ENCODE data around the gene COL4A2.
"Not testable (repeated sequence)": the region's sequence is repeated elsewhere in the genome, so short reads cannot be mapped to it uniquely, and the experiment has no call there.

The COL4A2 gene

GRCh38 chr13:110524541-110525257 is 217.6 kb downstream of the COL4A2 start:
- DNase-seq = no peak

GRCh38 chr13:110525328-110526319 is 218.5 kb downstream of the COL4A2 start:
- DNase-seq = no peak

DNA sequence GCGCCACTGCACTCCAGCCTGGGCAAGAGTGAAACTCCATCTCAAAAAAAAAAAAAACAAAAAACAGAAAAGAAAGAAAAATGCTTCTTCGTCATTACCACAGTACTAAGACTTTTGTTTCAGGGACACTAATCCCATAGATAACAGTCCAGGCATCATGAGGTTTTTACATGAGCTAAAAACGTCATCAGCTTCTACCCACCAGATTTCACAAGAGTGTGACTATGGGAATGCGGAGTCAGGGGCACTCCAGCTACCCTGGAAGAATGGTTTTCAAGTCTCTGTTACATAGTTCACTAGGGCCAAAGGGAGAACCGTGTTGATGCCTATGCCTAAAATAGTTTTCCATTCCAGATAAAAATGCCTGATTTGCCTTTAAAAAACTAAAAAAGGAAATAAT is 221.3 kb downstream of the COL4A2 start:
- no peak for DNase-seq

DNA sequence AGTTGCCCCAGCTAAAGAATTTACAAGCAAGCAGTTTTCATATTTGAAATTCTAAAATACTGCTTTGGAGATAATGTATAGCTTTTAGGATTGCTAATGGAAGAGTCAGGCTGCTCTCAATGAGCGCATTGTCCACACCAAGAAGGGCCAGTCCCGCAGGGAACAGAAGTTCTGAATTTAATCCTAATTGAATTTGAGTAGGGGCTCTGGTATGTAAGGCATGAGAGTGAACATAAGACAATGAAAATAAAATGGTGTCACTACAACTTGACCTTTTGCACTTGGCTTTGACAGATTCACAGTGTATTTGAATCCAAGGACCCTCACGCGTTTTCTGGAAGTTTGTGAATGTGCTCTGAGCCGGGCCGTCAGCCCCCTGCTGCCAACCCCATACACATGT is 221.8 kb downstream of the COL4A2 start:
- no peak for DNase-seq

DNA sequence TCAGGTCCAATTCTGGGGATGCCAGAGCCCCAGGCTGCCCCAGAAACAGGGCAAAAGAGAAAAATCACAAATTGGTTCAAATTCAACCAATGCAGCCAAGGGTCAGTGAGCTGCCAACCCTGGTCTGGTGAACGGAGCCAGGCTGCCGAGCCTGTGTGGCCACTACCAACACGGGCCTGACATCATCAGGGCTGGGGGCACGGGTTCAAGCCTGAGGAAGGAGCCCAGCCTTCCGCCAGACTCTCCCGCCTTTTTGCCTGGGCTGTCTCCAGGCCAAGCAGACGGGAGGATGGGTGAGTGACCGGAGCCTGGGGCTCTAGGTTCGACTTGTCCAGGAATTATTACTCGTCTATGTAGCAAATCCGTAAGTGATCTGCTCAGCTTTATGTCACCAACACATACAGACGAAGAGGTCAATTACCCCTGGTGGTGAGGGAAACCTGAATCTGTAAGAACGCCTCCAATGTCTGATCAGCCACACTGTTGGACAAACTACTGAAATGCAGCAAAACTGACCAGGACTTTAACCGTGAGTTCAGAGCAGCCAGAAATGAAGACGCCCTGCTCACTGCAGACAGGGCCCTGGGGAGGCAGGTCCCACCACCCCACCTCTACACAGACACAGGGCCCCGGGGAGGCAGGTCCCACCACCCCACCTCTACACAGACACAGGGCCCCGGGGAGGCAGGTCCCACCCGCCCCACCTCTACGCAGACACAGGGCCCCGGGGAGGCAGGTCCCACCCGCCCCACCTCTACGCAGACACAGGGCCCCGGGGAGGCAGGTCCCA is 222.6 kb downstream of the COL4A2 start:
- no peak for DNase-seq

DNA sequence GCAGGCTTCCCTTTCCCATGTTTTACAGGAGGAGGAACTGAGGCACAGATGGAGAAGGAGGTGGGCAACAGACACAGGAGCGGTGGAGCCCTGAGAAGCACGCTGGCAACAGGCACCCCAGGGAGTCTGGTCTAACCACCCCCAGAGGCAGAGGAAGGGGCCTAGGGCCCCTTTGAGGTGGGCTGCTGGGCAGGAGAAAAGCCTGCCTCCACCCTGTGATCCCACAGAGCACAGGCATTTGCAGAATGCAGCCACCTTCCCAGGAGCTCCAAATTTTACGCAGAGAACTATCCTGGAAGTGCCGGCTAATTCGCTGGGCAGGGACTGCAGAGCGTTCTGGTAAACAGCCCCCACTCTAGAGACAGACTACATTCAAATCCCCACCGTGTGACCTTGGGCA is 224.0 kb downstream of the COL4A2 start:
- no peak for DNase-seq

GRCh38 chr13:110531671-110532083 is 224.6 kb downstream of the COL4A2 start:
- no peak for DNase-seq

DNA sequence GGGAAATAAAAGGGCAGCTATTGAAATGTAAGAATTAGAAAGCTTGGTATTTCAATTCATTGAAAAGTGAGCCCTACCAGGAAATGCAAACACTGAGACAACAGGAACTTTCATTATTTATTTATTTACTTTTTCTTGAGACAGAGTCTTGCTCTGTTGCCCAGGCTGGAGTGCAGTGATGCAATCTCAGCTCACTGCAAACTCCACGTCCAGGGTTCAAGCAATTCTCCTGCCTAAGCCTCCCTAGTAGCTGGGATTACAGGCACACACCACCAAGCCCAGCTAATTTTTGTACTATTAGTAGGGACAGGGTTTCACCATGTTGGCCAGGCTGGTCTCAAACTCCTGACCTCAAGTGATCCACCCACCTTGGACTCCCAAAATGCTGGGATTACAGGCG is 225.2 kb downstream of the COL4A2 start:
- not testable (repeated sequence) for DNase-seq

DNA sequence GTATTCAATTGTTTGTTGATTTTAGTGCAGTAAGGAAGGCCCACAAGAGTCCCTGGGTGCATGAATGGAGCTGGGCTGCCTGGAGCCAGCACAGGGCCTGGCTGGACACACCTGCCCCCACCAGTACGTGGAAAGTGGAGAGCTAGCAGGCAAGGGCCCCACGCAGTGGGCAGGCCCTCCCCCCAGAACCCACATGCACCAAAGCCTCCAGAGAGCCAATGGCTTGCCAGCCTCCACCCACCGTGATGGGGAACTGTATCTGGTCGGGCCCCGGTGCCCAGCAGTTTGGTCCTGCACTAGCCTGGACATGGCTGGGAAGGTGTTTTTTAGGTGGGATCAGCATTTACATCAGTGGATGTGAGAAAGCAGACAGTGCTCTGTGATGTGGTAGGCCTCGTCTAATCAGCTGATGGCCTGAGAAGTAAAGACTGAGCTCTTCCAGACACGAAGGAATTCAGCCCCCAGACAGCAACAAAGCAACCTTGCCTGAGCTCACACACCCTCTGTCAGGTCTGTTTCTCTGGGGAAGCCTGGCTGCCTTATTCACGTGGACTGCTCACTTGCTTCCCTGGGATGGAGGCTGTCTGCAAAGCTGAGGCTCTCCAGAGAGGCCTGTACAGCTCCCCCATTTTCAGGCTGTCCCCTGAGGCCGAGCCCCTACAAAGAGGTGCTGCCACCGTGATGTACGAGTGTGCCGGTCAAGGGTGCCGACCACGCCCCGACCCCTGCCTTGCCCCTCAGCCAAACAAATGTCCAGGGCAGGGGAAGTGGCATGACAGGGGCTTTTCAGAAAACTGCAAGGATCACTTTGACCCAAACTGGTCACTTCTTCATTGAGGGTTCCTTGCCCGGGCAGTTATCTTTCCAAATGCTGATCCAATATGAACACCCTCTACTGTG is 226.9 kb downstream of the COL4A2 start:
- DNase-seq = no peak

- no peak for DNase-seq
These were observed 228.4 kb downstream of the COL4A2 start for GRCh38 chr13:110535526-110535925.

- DNase-seq = no peak
These were observed 229.1 kb downstream of the COL4A2 start for GRCh38 chr13:110536006-110536693.

DNA sequence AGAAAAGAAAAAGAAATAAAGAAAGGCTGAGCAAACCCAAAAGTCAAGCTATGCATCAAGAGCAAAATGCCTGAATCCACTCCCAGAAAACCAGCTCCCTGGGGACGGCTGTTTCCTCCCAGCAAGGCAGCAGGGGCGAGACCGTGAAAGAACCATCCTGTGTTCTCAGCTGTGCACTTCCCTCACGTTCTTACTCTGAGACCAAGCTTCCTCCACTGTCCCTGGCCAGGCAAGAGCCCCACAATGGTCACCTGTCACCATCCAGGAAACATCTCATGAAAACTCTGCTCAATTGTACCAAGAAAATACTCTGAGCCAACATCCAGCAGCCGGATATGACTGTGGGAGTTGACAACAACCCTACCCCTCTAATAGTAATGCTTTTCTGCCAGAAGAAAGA is 231.5 kb downstream of the COL4A2 start:
- DNase-seq = no peak

GRCh38 chr13:110539894-110540293 is 232.8 kb downstream of the COL4A2 start:
- DNase-seq = no peak

GRCh38 chr13:110540871-110541525 is 233.9 kb downstream of the COL4A2 start:
- no peak for DNase-seq

- DNase-seq = no peak
These were observed 234.4 kb downstream of the COL4A2 start for GRCh38 chr13:110541526-110541920.

DNA sequence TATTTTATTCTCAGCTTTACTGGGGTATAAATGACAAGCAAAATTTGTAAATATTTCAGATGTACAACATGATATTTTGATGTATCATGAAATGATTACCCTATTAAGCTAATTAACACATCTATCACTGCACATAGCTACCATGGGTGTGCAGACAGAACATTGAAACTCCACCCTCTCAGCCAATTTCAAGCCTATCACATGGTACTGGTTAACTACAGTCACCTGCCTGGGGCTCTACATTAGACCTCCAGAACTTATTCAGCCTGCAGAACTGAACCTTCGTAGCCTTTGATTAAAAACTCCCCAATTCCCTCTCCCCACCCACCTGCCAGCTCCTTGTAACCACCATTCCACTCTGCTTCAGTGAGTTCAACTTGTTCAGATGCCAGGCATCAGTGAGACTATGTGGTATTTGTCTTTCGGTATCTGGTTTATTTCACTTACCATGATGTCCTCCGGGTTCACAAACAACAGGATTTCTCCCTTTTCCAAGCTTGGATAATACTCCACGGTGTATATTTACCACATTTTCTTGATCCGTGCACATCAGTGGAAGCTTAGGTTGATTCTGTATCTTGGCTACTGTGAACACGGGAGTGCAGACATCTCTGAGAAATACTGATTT is 235.2 kb downstream of the COL4A2 start:
- DNase-seq = no peak

DNA sequence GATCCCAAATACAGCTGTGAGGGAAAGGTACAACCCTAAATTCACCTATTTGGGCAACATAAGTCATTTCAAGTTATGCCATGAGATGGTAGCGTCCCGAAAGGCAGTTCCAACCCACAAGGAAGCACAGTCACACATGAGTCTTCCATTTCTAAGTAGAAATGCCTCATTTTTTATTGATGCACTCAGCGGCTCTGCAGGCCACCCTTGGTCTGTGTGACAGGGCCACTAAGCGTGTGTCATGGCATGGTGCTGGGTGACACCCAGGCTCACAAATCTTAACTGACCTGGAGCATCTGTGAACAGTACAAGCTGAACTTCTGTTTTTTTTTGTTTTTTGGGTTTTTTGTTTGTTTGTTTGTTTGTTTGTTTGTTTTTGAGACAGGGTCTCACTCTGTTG is 239.3 kb downstream of the COL4A2 start:
- no peak for DNase-seq

DNA sequence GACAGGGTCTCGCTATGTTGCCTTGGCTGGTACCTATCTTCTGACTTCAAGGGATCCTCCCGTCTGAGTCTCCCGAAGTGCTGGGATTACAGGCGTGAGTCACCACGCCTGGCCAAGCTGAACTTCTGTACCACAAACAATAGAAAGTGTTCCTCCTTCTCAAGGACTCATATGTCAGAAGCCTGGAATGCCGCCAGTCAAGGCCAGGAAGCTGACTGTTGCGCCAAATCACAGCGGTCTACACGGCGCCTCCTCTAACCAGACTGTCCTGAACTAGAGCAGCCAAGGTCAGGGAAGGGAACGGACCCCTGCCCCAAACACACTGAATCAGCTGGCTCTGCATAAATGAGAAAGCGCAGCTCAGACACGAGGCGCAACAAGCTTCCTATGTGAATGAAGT is 239.8 kb downstream of the COL4A2 start:
- DNase-seq = no peak

GRCh38 chr13:110548891-110549794 is 242.1 kb downstream of the COL4A2 start:
- DNase-seq = no peak

Measured in activated CD8-positive, alpha-beta memory T cell treated with anti-CD3 and anti-CD28 coated beads for 24 hours (primary cell).